ENCODE data around the gene RASSF3. TPM values are rescaled to one million over a fixed set of nuclear protein-coding genes. Genes with fewer than 3 reads are reported as not detected.
A peak's percentile ranks its signal among the peaks of the same experiment; 100 is the strongest.
"Not testable (repeated sequence)": the region's sequence is repeated elsewhere in the genome, so short reads cannot be mapped to it uniquely, and the experiment has no call there.

The RASSF3 gene
- total RNA-seq, 1 donor from 2014 or later = 123 TPM

DNA sequence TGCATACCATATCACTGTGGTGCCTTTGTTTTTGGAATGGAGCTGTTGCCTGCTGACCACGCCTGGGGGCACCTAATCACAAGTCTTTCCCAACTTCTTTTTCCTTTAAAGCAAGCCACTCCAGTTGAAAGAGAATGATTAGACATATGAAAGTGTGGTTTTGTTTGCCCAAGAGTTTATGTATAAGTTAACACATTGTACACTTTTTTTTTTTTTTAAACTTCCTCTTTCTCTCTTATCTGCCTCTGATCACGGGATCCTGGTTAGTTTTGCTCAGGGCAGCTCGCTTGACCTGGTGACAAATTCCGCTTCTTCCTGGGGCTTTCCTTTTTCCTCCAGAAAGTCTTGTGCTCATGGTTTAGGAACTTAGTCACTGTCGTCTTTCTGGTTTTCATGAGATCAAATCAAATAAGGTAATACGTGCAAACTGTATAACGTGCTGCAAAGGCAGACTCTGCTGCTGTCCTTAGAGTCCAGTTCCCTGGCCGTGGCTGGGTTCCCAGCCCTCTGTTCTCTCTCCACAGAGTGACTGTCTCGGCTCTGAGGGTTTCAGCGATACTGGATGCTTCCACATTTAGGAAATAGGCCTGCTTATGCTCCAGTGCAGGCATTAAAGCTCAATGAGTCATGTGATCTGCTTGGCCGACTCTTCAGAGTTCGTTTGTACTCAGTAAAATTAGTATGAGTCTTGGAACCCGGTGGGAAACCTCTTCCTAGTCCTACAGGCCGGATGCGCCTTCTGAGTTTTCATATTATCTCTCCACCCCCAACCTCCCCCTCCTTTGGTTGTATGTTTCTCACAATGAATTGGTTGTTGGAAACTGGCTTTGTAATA is 15.2 kb downstream of the RASSF3 start:
- intact Hi-C loops (cut with DNase I) = loop anchor here (5.0 kb wide), 1 partner anchor 42 kb away; no protein-coding TSS in a partner anchor
- DNase-seq (ENCODE audit: missing footprints) (peak; percentile 77), ATAC-seq (peak; percentile 94)

GRCh38 chr12:64626588-64626987 is 16.3 kb downstream of the RASSF3 start:
- not testable (repeated sequence) for DNase-seq (ENCODE audit: missing footprints); ATAC-seq
- intact Hi-C loops (cut with DNase I) = loop anchor here (5.0 kb wide), 1 partner anchor 41 kb away; no protein-coding TSS in a partner anchor

- intact Hi-C loops (cut with DNase I) = loop anchor here (5.0 kb wide), 1 partner anchor 40 kb away; no protein-coding TSS in a partner anchor
- no peak for DNase-seq (ENCODE audit: missing footprints)
Measured at GRCh38 chr12:64627771-64628170, 17.5 kb downstream of the RASSF3 start.

DNA sequence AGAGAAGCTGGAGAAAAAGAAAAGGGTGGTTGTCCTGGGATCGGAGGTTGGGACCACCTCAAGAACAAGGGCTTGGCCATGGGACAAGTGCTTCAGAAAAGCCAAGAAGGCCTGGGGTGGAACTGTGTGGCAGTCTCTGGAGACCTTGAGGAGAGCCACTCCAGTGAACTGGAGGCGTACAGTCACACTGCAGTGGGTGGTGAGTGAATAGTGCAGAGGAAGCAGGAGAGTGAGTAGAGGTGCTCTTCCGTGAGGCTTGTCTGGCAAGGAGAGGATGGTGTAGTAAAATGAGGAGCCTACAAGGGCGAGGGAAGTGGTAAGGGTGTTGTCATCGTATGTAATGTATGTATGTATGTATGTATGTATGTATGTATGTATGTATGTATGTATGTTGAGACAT is 20.9 kb downstream of the RASSF3 start:
- DNase-seq (ENCODE audit: missing footprints) (no peak), ATAC-seq (no peak)
- intact Hi-C loops (cut with DNase I) = no loop called here

More at GRCh38 chr12:64627771-64628170, 17.5 kb downstream of the RASSF3 start:
- peak; percentile 75 for ATAC-seq

DNA sequence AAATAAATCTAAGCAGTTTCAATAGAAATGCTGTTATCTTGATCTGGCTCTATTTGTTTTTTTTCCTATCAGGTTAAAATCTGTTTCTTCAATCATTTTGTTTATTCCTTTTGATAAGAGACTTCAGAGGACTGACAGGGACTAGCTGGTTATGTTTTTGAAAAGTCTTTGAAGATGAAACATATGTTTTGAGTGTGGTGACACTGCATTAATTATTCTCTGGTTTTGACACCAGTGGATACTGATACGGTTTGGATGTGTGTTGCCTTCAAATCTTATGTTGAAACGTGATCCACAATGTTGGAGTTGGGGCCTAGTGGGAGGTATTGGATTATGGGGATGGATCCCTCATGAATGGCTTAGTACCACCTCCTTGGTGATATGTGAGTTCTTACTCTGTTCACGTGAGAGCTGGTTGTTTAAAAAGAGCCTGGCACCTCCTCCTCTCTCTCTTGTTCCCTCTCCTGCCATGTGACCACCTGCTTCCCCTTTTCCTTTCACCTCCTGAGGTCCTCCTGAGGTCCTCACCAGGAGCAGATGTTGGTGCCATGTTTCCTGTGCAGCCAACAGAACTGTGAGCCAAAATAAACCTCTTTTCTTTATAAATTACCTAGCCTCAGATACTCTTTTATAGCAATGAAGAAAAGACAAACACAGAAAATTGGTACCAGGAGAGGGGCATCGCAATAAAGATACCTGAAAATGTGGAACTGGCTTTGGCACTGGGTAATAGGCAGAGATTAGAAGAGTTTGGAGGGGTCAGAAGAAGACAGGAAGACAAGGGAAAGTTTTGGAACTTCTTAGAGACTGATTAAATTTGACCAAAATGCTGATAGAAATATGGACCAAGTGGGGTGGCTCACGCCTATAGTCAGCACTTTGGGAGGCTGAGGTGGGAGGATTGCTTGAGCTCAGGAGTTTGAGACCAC is 23.0 kb downstream of the RASSF3 start:
- ATAC-seq (no peak), DNase-seq (ENCODE audit: missing footprints) (no peak)
- intact Hi-C loops (cut with DNase I) = no loop called here

DNA sequence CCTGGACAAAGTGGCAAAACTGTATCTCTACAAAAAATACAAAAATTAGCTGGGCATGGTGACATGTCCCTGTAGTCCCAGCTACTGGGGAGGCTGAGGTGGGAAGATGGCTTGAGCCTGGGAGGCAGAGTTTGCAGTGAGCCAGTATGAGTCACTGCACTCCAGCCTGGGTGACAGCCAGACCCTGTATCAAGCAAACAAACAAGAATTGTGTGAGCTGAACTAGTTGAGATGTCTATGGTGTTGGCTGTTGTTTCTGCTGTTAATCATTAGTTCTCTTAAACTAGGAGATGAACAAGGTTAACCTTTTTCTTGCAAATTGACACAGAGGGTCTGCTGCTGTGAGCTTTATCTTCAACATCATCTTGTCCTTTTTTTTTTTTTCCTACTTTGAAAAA is 23.6 kb downstream of the RASSF3 start:
- peak; percentile 66 for ATAC-seq
- no peak for DNase-seq (ENCODE audit: missing footprints)
- intact Hi-C loops (cut with DNase I) = no loop called here

DNA sequence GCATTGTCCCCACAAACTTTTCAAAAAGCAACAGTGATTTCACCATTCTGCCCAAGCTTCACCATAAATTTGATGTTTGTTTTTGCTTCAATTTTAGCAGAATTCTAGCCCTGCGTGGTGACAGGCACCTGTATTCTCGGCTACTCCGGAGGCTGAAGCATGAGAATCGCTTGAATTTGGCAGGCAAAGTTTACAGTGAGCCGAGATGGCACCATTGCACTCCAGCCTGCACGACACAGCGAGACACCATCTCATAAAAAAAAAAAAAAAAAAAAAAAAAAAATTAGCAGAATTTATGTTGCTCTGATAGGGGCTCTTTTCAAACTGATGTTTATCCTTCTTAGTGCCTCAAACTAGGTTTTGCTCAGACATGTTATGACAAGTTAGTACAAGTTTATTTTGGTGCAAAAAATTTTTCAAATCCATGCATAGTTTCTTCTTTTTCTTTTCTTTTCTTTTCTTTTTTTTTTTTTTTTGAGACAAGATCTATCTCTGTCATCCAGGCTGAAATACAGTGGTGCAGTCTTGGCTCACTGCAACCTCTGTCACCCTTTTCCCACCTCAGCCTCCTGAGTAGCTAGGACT is 24.3 kb downstream of the RASSF3 start:
- ATAC-seq = no peak
- intact Hi-C loops (cut with DNase I) = no loop called here
- DNase-seq (ENCODE audit: missing footprints) = no peak

DNA sequence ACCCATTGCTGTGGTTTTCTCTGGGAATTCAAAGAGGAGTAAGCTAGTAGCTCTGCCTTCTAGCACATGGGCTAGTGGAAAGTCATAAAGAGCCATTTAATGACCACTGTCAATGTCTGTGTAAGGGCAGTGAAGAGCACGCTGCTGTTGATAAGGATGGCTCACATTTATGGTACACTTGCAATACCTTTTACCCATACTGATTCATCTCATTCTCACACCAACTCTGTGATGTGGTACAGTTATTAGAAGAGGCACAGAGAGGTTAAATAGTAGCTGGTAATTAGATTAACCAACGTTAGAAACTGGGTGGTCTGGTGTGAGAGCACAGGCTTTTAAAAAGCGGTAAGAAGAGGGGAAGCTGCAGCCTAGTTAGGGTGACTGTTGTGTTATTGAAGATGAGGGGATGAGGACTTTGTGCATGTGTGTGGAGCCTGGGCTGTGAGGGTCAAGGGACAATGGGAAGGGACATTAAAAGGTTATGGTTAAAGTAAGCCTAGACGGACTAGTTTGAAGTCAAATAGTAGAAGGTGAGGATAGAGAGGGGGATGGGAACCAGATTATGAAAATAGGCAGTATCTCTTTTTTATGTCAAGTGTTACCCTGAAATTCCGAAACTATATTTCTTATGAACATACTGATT is 25.2 kb downstream of the RASSF3 start:
- ATAC-seq (no peak), DNase-seq (ENCODE audit: missing footprints) (no peak)
- intact Hi-C loops (cut with DNase I) = no loop called here

- DNase-seq (ENCODE audit: missing footprints) (no peak), ATAC-seq (no peak)
- intact Hi-C loops (cut with DNase I) = no loop called here
Measured at GRCh38 chr12:64636856-64637255, 26.6 kb downstream of the RASSF3 start.

GRCh38 chr12:64639466-64639865 is 29.2 kb downstream of the RASSF3 start:
- DNase-seq (ENCODE audit: missing footprints) (no peak), ATAC-seq (no peak)
- intact Hi-C loops (cut with DNase I) = no loop called here

DNA sequence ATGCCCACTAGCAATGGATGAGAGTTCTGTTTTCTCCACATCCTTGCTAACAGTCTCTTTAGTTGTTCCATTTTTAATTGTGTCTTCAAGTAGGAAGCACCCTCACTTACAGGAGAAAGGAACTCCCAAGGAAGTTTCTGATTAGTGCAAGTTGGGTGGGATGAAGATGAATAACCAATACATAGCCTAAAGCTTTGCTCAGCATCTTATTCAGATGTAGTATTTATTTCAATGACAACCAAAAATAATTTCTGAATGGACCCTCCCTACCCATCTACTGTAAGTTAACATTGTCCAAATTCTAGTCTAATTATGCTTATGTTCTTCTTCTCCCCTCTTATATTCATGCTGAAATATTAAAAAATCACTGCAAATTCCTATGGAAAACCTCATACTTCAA is 36.0 kb downstream of the RASSF3 start:
- ATAC-seq (no peak), DNase-seq (ENCODE audit: missing footprints) (no peak)
- intact Hi-C loops (cut with DNase I) = no loop called here

- DNase-seq (ENCODE audit: missing footprints) (no peak), ATAC-seq (no peak)
- intact Hi-C loops (cut with DNase I) = no loop called here
Measured at GRCh38 chr12:64649487-64649886, 39.2 kb downstream of the RASSF3 start.

- ATAC-seq = peak; percentile 41
- no peak for DNase-seq (ENCODE audit: missing footprints)
- intact Hi-C loops (cut with DNase I) = no loop called here
Measured at GRCh38 chr12:64650762-64651161, 40.5 kb downstream of the RASSF3 start.

GRCh38 chr12:64652346-64652745 is 42.1 kb downstream of the RASSF3 start:
- ATAC-seq = no peak
- no peak for DNase-seq (ENCODE audit: missing footprints)
- intact Hi-C loops (cut with DNase I) = no loop called here

DNA sequence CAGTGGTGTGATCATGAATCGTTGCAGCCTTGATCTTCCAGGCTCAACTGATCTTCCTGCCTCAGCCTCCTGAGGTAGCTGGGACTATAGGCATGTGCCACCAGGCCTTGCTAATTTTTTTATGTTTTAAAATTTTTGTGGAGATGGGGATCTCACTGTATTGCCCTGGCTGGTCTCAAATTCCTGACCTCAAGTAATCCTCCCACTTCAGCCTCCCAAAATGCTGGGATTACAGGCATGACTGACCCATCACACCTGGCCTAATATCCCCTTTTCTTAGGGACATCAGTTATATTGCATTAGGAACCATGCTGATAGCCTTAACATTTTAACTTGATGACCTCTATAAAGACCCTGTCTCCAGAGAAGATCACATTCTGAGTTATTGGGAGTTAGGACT is 42.8 kb downstream of the RASSF3 start:
- no peak for ATAC-seq
- no peak for DNase-seq (ENCODE audit: missing footprints)
- intact Hi-C loops (cut with DNase I) = no loop called here

DNA sequence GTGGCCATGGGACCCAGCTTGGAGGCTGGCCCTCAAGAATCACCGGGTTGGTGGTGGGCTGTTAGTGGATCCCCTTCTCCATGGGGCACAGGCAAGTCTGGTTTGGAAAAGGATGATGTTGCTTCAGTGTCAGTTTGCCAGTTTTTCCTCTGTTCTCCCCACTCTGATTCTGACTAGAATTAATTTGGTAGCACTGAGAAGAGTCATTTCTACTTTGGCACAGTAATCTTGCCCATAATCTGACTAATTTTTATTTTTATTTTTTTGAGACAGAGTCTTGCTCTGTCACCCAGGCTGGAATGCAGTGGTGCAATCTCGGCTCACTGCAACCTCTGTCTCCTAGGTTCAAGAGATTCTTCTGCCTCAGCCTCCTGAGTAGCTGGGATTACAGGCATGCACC is 43.6 kb downstream of the RASSF3 start:
- intact Hi-C loops (cut with DNase I); DNase-seq (ENCODE audit: missing footprints); ATAC-seq: not testable (repeated sequence)

GRCh38 chr12:64655141-64655540 is 44.8 kb downstream of the RASSF3 start:
- ATAC-seq (no peak), DNase-seq (ENCODE audit: missing footprints) (no peak)
- intact Hi-C loops (cut with DNase I) = no loop called here

GRCh38 chr12:64656429-64656828 is 46.1 kb downstream of the RASSF3 start:
- DNase-seq (ENCODE audit: missing footprints) (no peak), ATAC-seq (no peak)
- intact Hi-C loops (cut with DNase I) = no loop called here

Measured in Right ventricle myocardium inferior (tissue), 1 donor.